CD14-positive monocyte (primary cell): Measurements from ENCODE around the gene SMIM26. TPM values are rescaled to one million over a fixed set of nuclear protein-coding genes. Genes with fewer than 3 reads are reported as not detected.

Experiments used
- DNase-seq, 3 donors: peaks; one replicate each; pipeline ENCODE4 v3.0.0-alpha.2; 2011 to 2022
- H2AFZ ChIP-seq: 2 replicates; pipeline ENCODE4 v1.6.0; 2012; ENCODE audit warnings: mild to moderate bottlenecking, low read depth, low read length, inconsistent platforms; ENCODE audit not compliant: insufficient read depth, poor library complexity, severe bottlenecking
- H3K27ac ChIP-seq, 2 donors: 1 replicate in 1 of 2; 2 replicates in 1 of 2; pipeline ENCODE4 v1.5.1; 2012 to 2013; ENCODE audit warnings: low read length in 2 of 2, control low read depth in 1 of 2, inconsistent platforms in 1 of 2, low read depth in 1 of 2, mild to moderate bottlenecking in 1 of 2
- H3K27me3 ChIP-seq, 2 donors: one replicate each; pipeline versions ENCODE4 v1.6.0 to v1.6.1; 2011 to 2013; ENCODE audit warnings: low read length in 2 of 2; ENCODE audit not compliant: control insufficient read depth in 2 of 2, insufficient read depth in 2 of 2
- H3K36me3 ChIP-seq, 2 donors: replicated peaks in 1 of 2; 1 replicate in 1 of 2; 2 replicates in 1 of 2; pipeline versions ENCODE4 v1.5.1 to v1.6.1; 2012 to 2013; ENCODE audit warnings: low read length in 2 of 2, control low read depth in 1 of 2, inconsistent platforms in 1 of 2, mild to moderate bottlenecking in 1 of 2; ENCODE audit not compliant: insufficient read depth in 2 of 2, control insufficient read depth in 1 of 2
- H3K4me1 ChIP-seq, 2 donors: 1 replicate in 1 of 2; 2 replicates in 1 of 2; pipeline versions ENCODE4 v1.5.1 to v1.6.1; 2012 to 2013; ENCODE audit warnings: low read length in 2 of 2, control low read depth in 1 of 2, inconsistent platforms in 1 of 2, mild to moderate bottlenecking in 1 of 2, moderate library complexity in 1 of 2; ENCODE audit not compliant: insufficient read depth in 2 of 2, control insufficient read depth in 1 of 2
- H3K4me2 ChIP-seq: replicated peaks from 2 replicates; pipeline ENCODE3; 2012; ENCODE audit warnings: low read length, moderate library complexity, mild to moderate bottlenecking; ENCODE audit not compliant: poor library complexity, severe bottlenecking; ENCODE audit errors: extremely low read depth
- H3K4me3 ChIP-seq, 3 experiments: fragments of 200-600 bp in 1 of 3; sonication (generic) in 1 of 3; replicated peaks in 1 of 3; 1 replicate in 2 of 3; 2 replicates in 1 of 3; pipeline ENCODE4 v1.5.1; 2011 to 2013; ENCODE audit warnings: low read length in 3 of 3, mild to moderate bottlenecking in 3 of 3, control low read depth in 2 of 3, low read depth in 2 of 3, inconsistent platforms in 1 of 3, moderate library complexity in 1 of 3
- H3K79me2 ChIP-seq: 2 replicates; pipeline ENCODE4 v1.6.0; 2012; ENCODE audit warnings: mild to moderate bottlenecking, control low read depth, inconsistent platforms, low read length, moderate library complexity; ENCODE audit not compliant: insufficient read depth
- H3K9ac ChIP-seq: 2 replicates; pipeline ENCODE4 v1.6.0; 2017; ENCODE audit warnings: low read length, mild to moderate bottlenecking; ENCODE audit not compliant: insufficient read depth, poor library complexity, severe bottlenecking
- H3K9me3 ChIP-seq, 2 donors: replicated peaks in 1 of 2; 1 replicate in 1 of 2; 2 replicates in 1 of 2; pipeline versions ENCODE4 v1.5.1 to v1.6.1; 2012 to 2013; ENCODE audit warnings: low read length in 2 of 2, control low read depth in 1 of 2; ENCODE audit not compliant: control insufficient read depth in 1 of 2, insufficient read depth in 1 of 2
- H4K20me1 ChIP-seq: 2 replicates; pipeline ENCODE4 v1.6.0; 2012; ENCODE audit warnings: mild to moderate bottlenecking, low read length, control low read depth, moderate library complexity; ENCODE audit not compliant: insufficient read depth
- H3K27ac Mint-ChIP-seq, 7 donors: one replicate each; pipeline ENCODE4 v1.8.0; 2020; ENCODE audit warnings: mild to moderate bottlenecking in 7 of 7, mixed read lengths in 7 of 7, moderate library complexity in 6 of 7, inconsistent platforms in 2 of 7
- H3K27me3 Mint-ChIP-seq, 3 donors: one replicate each; pipeline ENCODE4 v1.8.0; 2021 to 2022; ENCODE audit warnings: low read depth in 3 of 3, mild to moderate bottlenecking in 3 of 3, mixed read lengths in 3 of 3, moderate library complexity in 3 of 3, inconsistent platforms in 1 of 3
- H3K36me3 Mint-ChIP-seq, 2 donors: one replicate each; pipeline ENCODE4 v1.8.0; 2020; ENCODE audit warnings: mixed read lengths in 2 of 2, inconsistent platforms in 1 of 2, mild to moderate bottlenecking in 1 of 2
- H3K4me1 Mint-ChIP-seq: one replicate; pipeline ENCODE4 v1.8.0; 2020; ENCODE audit warnings: mild to moderate bottlenecking, mixed read lengths
- H3K4me3 Mint-ChIP-seq, 2 donors: one replicate each; pipeline ENCODE4 v1.8.0; 2020; ENCODE audit warnings: mild to moderate bottlenecking in 2 of 2, mixed read lengths in 2 of 2, moderate library complexity in 1 of 2
- H3K9me3 Mint-ChIP-seq, 7 donors: one replicate each; pipeline ENCODE4 v1.8.0; 2020 to 2022; ENCODE audit warnings: mixed read lengths in 7 of 7, mild to moderate bottlenecking in 6 of 7, moderate library complexity in 6 of 7, inconsistent platforms in 2 of 7
- WGBS: methylation state at CpG from one replicate; pipeline ENCODE4 v1.1.5; 2013; ENCODE audit warnings: missing lambda C conversion rate; ENCODE audit not compliant: insufficient coverage; 5-methylcytosine and 5-hydroxymethylcytosine counted together
- intact Hi-C, 2 donors: fragments of 100-400 bp; cut with micrococcal nuclease; formaldehyde crosslinking; loops; one replicate each; pipeline versions ENCODE4 v1.15.0 to v1.15.1; 2023
- polyA plus RNA-seq, 3 donors: library from polyadenylated mRNA; depleted of rRNA in 1 of 3; unstranded in 2 of 3; stranded (reverse) in 1 of 3; fragments of 300-500 nt in 2 of 3; fragments of >200 nt in 1 of 3; fragmentation: Illumina TruSeq in 2 of 3; gene quantifications; 1 replicate in 2 of 3; 2 replicates in 1 of 3; pipeline ENCODE4 v1.2.3, GENCODE V29; 2012 to 2021
- TF ChIP-seq, protein P1 (sequence below): fragments of 200-600 bp; IDR thresholded peaks from one replicate; pipeline ENCODE4 v1.8.0; 2022; ENCODE audit warnings: antibody characterized with exemption, mild to moderate bottlenecking

The SMIM26 gene
- polyA plus RNA-seq, 3 donors = 101 to 206 (median 176) TPM

DNA sequence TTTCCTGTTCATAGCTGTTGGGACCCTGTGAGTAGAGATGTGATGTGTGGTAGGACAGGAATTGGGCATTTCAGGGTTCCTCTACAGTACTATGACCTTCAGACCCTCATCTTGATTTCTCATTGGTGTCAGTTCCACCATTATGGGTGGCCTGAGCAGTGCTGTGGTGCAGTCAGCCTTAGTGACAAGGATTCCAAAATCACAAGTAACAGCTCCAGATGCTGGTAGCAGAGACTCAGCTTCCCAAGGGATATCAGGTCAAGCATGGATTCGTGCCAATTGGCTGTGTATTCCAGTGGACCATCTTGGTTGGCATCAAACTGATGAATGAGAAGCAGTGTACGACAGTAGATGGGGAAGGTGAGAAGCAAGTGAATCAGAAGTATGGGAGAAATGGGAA is 3.8 kb downstream of the SMIM26 start:
- Mint-ChIP-seq H3K27me3 (no peaks in the 10 kb centered on the region), H3K4me1 (peaks cover 29% of the 10 kb centered on the region), H3K9me3 (peaks cover 0 to 7% (median 2%) of the 10 kb centered on the region in 7 donors), H3K36me3 (peaks cover 11 to 29% of the 10 kb centered on the region in 2 donors), H3K4me3 (no peak overlapping the region), H3K27ac (peak overlapping the region; percentile 66 to 87 (median 83))
- peak overlapping the region; percentile 2 to 56 for H3K27ac ChIP-seq
- no peak for DNase-seq
- no peaks in the 10 kb centered on the region for H3K27me3 ChIP-seq
- no peaks in the 10 kb centered on the region for H4K20me1 ChIP-seq
- H3K4me1 ChIP-seq = peaks cover 26 to 34% of the 10 kb centered on the region in 2 donors
- H3K9me3 ChIP-seq = no peaks in the 10 kb centered on the region
- H3K4me3 ChIP-seq = peak overlapping the region in 1 of 3 experiments; percentile 40
- TF ChIP-seq, protein P1, sequence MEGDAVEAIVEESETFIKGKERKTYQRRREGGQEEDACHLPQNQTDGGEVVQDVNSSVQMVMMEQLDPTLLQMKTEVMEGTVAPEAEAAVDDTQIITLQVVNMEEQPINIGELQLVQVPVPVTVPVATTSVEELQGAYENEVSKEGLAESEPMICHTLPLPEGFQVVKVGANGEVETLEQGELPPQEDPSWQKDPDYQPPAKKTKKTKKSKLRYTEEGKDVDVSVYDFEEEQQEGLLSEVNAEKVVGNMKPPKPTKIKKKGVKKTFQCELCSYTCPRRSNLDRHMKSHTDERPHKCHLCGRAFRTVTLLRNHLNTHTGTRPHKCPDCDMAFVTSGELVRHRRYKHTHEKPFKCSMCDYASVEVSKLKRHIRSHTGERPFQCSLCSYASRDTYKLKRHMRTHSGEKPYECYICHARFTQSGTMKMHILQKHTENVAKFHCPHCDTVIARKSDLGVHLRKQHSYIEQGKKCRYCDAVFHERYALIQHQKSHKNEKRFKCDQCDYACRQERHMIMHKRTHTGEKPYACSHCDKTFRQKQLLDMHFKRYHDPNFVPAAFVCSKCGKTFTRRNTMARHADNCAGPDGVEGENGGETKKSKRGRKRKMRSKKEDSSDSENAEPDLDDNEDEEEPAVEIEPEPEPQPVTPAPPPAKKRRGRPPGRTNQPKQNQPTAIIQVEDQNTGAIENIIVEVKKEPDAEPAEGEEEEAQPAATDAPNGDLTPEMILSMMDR = no peak
- 100% methylated on average over 2 of the region's 2 CpGs for WGBS
- no peak overlapping the region for H2AFZ ChIP-seq
- intact Hi-C loops = no loop called here
- peaks cover 3 to 18% of the 10 kb centered on the region in 2 donors for H3K36me3 ChIP-seq
- H3K4me2 ChIP-seq = peak overlapping the region; percentile 49
- H3K79me2 ChIP-seq = peaks cover 29% of the 10 kb centered on the region
- H3K9ac ChIP-seq = no peak overlapping the region

DNA sequence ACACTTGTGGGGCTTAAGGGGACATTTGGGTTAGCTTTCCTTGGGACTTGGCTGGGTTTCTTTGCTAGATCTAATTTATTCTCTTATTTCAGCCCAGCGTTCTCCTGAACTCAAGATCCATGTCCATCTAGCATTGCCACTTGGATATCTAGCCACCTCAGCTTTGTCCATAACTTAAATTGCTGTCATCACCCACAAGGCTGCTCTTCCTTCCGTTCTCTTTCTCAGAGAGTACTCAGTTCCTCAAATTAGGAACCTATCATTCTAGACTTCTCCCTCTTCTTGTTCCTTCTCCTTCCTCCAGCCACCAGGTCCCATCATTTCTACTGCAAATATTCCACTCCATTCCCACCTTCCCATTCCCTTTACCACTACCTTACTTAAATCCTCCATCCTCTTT is 4.3 kb downstream of the SMIM26 start:
- H3K36me3 ChIP-seq = peaks cover 3 to 18% of the 10 kb centered on the region in 2 donors
- H3K27ac ChIP-seq = peak overlapping the region; percentile 2 to 56
- no peaks in the 10 kb centered on the region for H4K20me1 ChIP-seq
- no peak overlapping the region for H2AFZ ChIP-seq
- H3K9me3 ChIP-seq = no peaks in the 10 kb centered on the region
- H3K4me1 ChIP-seq = peaks cover 24 to 30% of the 10 kb centered on the region in 2 donors
- H3K4me3 ChIP-seq = peak overlapping the region in 1 of 3 experiments; percentile 40
- intact Hi-C loops = no loop called here
- H3K4me3 Mint-ChIP-seq = peak overlapping the region in 1 of 2 donors; percentile 4
- peaks cover 26% of the 10 kb centered on the region for H3K4me1 Mint-ChIP-seq
- H3K4me2 ChIP-seq = peak overlapping the region; percentile 49
- TF ChIP-seq, protein P1 = no peak
- peaks cover 11 to 29% of the 10 kb centered on the region in 2 donors for H3K36me3 Mint-ChIP-seq
- no peaks in the 10 kb centered on the region for H3K27me3 Mint-ChIP-seq
- no peaks in the 10 kb centered on the region for H3K27me3 ChIP-seq
- H3K27ac Mint-ChIP-seq = peak overlapping the region; percentile 66 to 87 (median 83)
- H3K9me3 Mint-ChIP-seq = peaks cover 0 to 7% (median 2%) of the 10 kb centered on the region in 7 donors
- DNase-seq = peak; percentile 41 to 60 (median 54)
- H3K79me2 ChIP-seq = peaks cover 27% of the 10 kb centered on the region
- 41% methylated on average over 2 of the region's 2 CpGs for WGBS
- H3K9ac ChIP-seq = no peak overlapping the region
